Uterus (tissue), 2 donors: ENCODE data around the gene PIEZO2.

ENCODE experiments used
- CTCF ChIP-seq, 4 experiments: fragments of 200-600 bp in 2 of 4; fragments of 450-650 bp in 2 of 4; sonication (generic) in 2 of 4; IDR thresholded peaks; one replicate each; pipeline ENCODE4 v1.5.1; 2016 to 2019; ENCODE audit warnings: antibody characterized with exemption in 4 of 4, mild to moderate bottlenecking in 2 of 4, moderate library complexity in 1 of 4
- POLR2A ChIP-seq, 2 donors: fragments of 450-650 bp; IDR thresholded peaks; one replicate each; pipeline ENCODE4 v1.6.1; 2016; ENCODE audit warnings: antibody characterized with exemption in 2 of 2, mild to moderate bottlenecking in 1 of 2, moderate library complexity in 1 of 2

GRCh38 chr18:11091746-11092145, 57.6 kb downstream of the PIEZO2 start:
- TF ChIP-seq CTCF (IDR thresholded peaks at IDR 0.05): no peak
- no peak for TF ChIP-seq POLR2A (IDR thresholded peaks at IDR 0.05)
